COLO668 (cell line): ENCODE measurements around the gene XPC.
"Not testable (repeated sequence)": the region's sequence is repeated elsewhere in the genome, so short reads cannot be mapped to it uniquely, and the experiment has no call there.

Source experiments
- DNase-seq: peaks from one replicate; lab custom pipeline; 2025; ENCODE audit not compliant: unreplicated experiment; lab: John Stamatoyannopoulos, UW

The XPC gene

GRCh38 chr3:14178247-14179113 lies at the start of gene XPC, which contains the start of gene LSM3:
TSS of gene XPC (minus strand) at chr3:14178601. CDS start at chr3:14178568, 33 bp downstream.
TSS of gene LSM3 (plus strand) at chr3:14178817. CDS start at chr3:14178861, 44 bp downstream.
- DNase-seq, result peak; percentile 89

GRCh38 chr3:14227856-14228255 lies 49.5 kb upstream of the XPC start:
- DNase-seq, result no peak

GRCh38 chr3:14226351-14226750 lies 48.0 kb upstream of the XPC start:
- DNase-seq, result not testable (repeated sequence)

- no peak for DNase-seq
Measured at GRCh38 chr3:14225421-14225820, 47.0 kb upstream of the XPC start.

- no peak for DNase-seq
Measured at GRCh38 chr3:14224895-14225294, 46.5 kb upstream of the XPC start.

GRCh38 chr3:14223595-14223994 lies 45.2 kb upstream of the XPC start:
- no peak for DNase-seq

GRCh38 chr3:14222900-14223594 lies 44.6 kb upstream of the XPC start:
- no peak for DNase-seq

- DNase-seq, result no peak
Measured at GRCh38 chr3:14222457-14222856, 44.1 kb upstream of the XPC start.

- no peak for DNase-seq
Measured at GRCh38 chr3:14221902-14222301, 43.5 kb upstream of the XPC start.

GRCh38 chr3:14220933-14221332 lies 42.5 kb upstream of the XPC start:
- DNase-seq, result no peak

- no peak for DNase-seq
Measured at GRCh38 chr3:14218355-14218754, 40.0 kb upstream of the XPC start.

GRCh38 chr3:14216257-14217048 lies 38.1 kb upstream of the XPC start:
- no peak for DNase-seq

GRCh38 chr3:14214764-14215163 lies 36.4 kb upstream of the XPC start:
- no peak for DNase-seq

GRCh38 chr3:14213066-14213774 lies 34.8 kb upstream of the XPC start:
- DNase-seq, result no peak

- DNase-seq, result no peak
Measured at GRCh38 chr3:14212032-14212431, 33.6 kb upstream of the XPC start.

GRCh38 chr3:14211621-14212020 lies 33.2 kb upstream of the XPC start:
- no peak for DNase-seq

- DNase-seq, result no peak
Measured at GRCh38 chr3:14210843-14211594, 32.6 kb upstream of the XPC start.

GRCh38 chr3:14210290-14210688 lies 31.9 kb upstream of the XPC start:
- DNase-seq, result no peak

GRCh38 chr3:14209581-14210289 lies 31.3 kb upstream of the XPC start:
- no peak for DNase-seq
